Subcutaneous adipose tissue (tissue), 4 donors: Measurements from ENCODE around the gene ABCF3. TPM values are rescaled to one million over a fixed set of nuclear protein-coding genes. Genes with fewer than 3 reads are reported as not detected.

Experiments used
- total RNA-seq, 4 donors: library from RNA; depleted of rRNA; stranded (reverse); fragments of >200 nt; gene quantifications; one replicate each; pipeline ENCODE4 v1.1.0, GENCODE V29; 2016
- TF ChIP-seq, protein P1 (sequence below): fragments of 450-650 bp; IDR thresholded peaks from one replicate; pipeline ENCODE4 v1.5.1; 2016; ENCODE audit warnings: low read depth, mild to moderate bottlenecking, control low read depth, antibody characterized with exemption, moderate library complexity

Gene ABCF3
- total RNA-seq, 4 donors from 2014 or later = 40.8 to 72.5 (median 54.0) TPM

DNA sequence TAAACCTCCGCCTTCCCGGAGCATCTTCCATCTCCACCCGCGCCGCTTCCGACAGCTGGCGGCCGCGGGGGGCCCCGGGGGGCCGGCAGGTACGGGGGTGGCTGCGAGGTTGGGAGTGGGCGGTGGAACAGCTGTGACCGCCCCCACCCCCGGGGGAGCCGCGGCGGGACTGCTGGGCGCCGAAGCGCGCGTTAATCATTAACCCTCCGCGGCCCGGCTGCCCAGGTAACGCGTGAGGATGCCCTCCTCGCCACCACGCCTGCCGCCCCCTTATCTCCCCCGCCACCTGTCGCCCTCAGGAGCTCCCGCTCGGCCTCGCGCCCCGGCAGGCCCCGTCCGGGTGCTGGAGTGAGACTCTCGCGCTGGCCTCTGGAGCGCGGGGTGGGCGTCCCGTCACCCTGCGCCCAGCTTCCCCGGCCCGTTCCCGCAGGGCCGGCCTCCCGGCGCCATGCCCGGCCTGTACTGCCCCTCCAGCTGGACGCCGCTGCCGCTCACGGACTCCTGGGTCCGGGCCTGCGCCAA lies 44.1 kb downstream of the ABCF3 start:
- TF ChIP-seq, protein P1, sequence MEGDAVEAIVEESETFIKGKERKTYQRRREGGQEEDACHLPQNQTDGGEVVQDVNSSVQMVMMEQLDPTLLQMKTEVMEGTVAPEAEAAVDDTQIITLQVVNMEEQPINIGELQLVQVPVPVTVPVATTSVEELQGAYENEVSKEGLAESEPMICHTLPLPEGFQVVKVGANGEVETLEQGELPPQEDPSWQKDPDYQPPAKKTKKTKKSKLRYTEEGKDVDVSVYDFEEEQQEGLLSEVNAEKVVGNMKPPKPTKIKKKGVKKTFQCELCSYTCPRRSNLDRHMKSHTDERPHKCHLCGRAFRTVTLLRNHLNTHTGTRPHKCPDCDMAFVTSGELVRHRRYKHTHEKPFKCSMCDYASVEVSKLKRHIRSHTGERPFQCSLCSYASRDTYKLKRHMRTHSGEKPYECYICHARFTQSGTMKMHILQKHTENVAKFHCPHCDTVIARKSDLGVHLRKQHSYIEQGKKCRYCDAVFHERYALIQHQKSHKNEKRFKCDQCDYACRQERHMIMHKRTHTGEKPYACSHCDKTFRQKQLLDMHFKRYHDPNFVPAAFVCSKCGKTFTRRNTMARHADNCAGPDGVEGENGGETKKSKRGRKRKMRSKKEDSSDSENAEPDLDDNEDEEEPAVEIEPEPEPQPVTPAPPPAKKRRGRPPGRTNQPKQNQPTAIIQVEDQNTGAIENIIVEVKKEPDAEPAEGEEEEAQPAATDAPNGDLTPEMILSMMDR = no peak

DNA sequence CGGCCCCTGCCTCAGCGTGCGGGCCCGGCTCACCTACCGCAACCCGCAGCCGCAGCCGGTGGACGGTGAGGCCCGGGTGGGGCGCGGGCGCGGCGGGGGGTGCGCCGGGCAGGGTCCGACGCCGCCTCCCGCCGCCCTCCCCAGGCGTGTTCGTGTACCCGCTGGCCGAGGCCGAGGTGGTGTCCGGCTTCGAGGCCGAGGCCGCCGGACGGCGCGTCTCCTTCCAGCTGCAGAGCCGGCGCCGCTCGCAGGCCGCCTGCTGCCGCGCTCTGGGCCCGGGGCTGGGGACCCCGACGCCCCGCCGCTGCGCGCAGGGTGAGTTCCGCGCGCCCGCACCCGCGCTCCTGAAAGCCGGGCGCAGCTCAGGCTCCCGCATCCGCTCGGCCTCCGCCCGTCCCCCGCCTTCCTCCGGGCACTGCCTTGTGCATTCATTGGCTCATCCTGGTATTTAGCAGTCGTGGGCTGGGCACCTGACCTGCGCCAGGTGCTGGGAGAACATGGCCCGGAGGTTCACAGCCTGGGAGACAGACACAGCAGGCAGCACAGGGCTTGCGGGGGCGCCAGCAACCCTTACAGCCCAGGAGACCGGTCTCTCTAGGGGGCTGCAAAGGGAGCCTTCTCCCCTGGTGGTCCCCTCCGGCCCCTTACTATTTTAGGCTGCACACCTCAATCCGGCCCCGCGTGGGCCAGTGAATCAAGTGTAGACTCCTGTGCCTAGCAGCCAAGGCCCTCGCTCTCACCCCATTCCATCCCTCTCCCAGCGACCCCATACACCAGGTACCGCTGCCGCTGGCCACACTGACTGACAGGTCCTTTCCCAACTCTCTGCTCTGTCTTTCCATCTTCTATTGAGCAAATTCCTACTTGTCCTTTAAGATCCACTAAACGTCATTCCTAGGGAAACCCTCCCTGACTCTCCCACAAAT lies 44.9 kb downstream of the ABCF3 start:
- TF ChIP-seq, protein P1 = no peak

DNA sequence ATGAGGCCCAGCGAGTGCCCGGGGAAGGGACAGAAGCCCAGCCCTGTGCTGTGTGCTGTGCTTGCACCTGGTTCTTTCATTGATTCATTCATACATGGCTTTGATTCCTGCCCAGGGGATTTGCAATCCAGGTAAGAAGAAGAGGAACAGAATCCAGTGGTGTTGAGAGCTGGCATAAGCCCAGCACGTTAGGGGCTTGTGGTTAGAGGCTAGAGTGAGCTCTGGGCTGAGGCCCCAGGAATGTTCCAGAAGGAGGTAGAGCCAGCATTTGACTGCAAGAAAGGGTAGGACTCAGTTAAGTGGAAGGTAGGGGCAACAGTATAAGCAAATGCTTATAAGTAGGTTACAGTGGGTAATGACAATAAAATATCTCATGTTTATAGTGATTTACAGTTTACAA lies 45.7 kb downstream of the ABCF3 start:
- TF ChIP-seq, protein P1 = no peak

DNA sequence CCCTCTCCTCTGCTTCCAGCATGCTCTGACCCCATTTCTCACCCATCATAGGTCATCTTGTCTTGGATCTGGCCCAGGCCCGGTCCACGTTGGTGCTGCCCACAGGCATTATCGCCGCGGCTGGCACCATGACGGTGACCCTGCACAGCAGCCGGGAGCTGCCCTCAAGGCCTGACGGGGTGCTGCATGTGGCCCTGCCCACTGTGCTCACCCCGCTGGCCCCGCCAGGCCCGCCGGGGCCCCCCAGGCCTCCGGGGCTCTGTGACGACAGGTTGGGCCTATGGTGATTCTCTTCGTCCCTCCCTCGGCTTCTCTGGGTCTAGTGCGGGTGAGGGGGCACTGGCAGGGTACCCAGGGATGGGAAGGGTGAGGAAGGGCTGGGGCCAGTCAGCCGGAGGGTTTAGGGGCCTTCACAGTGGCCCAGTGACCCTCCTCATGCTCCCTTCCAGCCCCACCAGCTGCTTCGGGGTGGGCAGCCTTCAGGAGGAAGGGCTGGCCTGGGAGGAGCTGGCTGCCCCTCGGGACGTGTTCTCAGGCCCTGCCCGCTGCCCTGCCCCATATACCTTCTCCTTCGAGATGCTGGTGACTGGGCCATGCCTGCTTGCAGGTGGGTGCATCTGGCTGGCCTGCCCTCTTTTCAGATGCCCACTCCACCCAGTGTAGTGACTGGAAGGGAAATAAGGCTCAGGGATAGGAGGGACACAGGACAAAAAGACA lies 47.3 kb downstream of the ABCF3 start:
- TF ChIP-seq, protein P1 = no peak

DNA sequence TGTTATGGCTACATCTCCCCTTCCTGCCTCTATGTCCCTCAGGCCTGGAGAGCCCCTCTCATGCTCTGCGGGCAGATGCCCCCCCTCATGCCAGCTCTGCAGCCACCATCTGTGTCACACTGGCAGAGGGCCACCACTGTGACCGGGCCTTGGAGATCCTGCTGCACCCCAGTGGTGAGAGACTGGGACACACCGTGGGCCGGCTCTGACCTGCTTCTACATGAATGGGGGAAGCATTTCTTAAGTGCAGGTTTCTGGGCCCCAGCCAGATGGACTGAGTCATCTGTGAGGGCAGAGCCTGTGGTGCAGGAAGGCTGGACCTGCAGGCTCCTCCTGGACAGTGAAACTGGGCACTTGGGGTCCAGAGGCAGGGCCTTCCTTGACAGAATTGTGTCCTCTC lies 48.2 kb downstream of the ABCF3 start:
- TF ChIP-seq, protein P1 = no peak

DNA sequence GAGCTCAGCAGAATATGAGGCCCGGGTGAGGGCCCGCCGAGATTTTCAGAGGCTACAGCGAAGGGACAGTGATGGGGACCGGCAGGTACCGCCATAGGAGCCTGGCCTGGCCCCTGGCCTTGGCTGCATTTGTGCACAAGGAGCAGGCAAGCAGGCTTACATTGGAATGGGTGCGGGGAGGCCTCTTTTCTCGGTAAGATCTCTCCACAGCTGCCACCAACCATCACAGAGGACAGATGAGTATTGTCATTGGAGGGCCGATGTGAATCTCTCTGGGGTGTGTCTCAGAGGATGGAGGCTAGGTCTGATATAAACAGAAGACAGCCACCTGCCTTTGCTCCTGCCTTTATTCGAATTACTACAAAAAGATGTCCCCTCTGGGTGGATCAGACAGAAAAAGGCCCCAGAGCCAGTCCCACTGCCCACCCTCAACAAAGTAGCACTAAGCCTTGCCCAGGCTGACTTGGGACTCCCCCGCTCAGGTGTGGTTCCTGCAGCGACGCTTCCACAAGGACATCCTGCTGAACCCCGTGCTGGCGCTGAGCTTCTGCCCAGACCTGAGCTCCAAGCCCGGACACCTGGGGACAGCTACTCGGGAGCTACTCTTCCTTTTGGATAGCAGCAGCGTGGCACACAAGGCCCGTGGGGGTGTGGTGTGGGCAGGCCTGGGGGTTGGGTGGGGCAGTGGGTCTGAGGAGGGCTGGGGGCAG lies 48.8 kb downstream of the ABCF3 start:
- TF ChIP-seq, protein P1 = no peak
